Stimulated activated CD4-positive, alpha-beta T cell treated with anti-CD3 and anti-CD28 coated beads, Interleukin-2, amount 100 ng/mL, for 48 hours (primary cell): Measurements from ENCODE around the gene EPC2.
"Not testable (repeated sequence)": the region's sequence is repeated elsewhere in the genome, so short reads cannot be mapped to it uniquely, and the experiment has no call there.

Experiments
- DNase-seq, 2 donors: peaks; one replicate each; pipeline ENCODE4 v3.0.0-alpha.2; 2020

The EPC2 gene

DNA sequence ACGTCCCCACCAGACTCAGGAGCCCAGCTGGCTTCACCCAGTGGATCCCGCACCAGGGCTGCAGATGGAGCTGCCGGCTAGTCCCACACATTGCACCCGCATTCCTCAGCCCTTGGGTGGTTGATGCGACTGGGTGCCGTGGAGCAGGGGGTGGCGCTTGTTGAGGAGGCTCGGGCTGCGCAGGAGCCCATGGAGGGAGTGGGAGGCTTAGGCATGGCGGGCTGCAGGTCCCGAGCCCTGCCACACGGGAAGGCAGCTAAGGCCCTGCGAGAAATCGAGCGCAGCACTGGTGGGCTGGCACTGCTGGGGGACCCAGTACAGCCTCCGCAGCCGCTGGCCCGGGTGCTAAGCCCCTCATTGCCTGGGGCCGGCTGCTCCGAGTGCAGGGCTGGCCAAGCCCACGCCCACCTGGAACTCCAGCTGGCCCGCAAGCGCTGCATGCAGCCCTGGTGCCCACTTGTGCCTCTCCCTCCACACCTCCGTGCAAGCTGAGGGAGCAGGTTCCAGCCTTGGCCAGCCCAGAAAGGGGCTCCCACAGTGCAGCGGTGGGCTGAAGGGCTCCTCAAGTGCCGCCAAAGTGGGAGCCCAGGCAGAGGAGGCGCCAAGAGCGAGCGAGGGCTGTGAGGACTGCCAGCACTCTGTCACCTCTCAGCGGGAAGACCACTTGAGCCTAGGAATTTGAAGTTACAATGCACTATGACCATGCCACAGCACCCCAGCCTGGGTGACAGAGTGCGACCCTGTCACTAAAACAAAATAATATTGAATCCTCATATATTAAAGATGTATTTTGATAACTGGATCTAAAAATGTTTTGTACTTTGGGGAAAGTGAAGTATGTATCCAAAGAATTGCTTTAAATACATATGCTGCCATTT is 34.0 kb downstream of the EPC2 start:
- not testable (repeated sequence) for DNase-seq

DNA sequence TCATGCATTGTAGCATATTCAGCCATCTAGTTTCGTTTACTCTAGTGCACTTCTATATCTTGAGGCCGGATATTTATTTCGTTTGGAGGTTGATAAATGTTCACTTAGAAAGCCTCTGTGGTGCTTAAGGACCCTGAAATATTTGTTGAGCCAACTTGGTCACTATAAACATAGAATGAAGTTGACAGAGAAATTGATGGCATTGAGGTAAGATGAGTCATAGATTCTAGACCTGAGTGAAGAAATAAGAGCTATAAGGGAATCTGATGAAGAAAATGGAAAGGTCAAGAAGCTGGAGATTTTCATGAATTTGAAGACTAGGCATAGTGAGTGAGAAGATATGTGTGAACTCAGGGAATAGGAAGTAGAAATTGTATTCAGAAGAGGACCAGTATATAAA is 35.9 kb downstream of the EPC2 start:
- DNase-seq: no peak

- DNase-seq: no peak
These were observed 36.9 kb downstream of the EPC2 start for GRCh38 chr2:148681443-148681842.

DNA sequence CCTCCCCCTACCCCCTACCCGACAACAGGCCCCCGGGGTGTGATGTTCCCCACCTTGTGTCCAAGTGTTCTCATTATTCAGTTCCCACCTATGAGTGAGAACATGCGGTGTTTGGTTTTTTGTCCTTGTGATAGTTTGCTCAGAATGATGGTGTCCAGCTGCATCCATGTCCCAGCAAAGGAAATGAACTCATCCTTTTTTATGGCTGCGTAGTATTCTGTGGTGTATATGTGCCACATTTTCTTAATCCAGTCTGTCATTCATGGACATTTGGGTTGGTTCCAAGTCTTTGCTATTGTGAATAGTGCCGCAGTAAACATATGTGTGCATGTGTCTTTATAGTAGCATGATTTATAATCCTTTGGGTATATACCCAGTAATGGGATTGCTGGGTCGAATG is 37.3 kb downstream of the EPC2 start:
- not testable (repeated sequence) for DNase-seq

DNA sequence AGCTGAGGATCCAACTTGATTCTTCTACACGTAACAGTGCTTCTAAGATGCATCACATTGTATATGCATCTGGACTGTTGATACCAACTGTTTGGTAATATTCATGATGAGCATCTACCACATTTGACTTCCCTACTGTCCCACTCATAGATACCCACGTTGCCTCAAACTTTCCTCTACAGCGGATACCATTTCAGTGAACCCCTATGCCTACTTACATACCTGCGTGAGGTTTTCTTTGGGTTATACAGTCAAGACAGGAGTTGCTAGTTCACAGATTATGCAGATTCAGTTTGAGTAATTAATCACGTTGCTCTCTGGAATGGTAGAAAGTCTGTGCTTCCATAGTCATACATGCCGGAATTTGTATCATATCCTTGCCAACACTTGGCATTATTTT is 40.0 kb downstream of the EPC2 start:
- DNase-seq: no peak

GRCh38 chr2:148687543-148687942 is 43.0 kb downstream of the EPC2 start:
- no peak for DNase-seq

- not testable (repeated sequence) for DNase-seq
These were observed 43.5 kb downstream of the EPC2 start for GRCh38 chr2:148688011-148688410.

DNA sequence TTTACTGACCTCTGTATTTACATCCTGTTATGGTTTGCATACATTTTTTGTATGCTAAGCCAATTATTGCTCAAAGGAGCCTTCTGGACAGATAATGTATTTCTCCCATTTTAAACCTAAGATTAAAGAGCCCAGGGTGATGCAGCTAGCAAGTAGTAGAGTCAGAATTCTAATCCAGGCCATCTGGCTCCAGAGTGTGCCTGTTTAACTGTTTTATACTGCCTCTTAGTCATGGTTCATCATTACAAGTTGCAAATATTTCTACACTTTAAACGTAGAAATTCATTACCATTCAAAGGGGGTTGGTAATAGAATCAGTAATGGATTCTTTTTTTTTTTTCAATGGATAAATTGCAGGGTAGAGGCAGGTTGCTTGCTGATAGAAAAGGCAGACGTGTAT is 52.4 kb downstream of the EPC2 start:
- DNase-seq: no peak

DNA sequence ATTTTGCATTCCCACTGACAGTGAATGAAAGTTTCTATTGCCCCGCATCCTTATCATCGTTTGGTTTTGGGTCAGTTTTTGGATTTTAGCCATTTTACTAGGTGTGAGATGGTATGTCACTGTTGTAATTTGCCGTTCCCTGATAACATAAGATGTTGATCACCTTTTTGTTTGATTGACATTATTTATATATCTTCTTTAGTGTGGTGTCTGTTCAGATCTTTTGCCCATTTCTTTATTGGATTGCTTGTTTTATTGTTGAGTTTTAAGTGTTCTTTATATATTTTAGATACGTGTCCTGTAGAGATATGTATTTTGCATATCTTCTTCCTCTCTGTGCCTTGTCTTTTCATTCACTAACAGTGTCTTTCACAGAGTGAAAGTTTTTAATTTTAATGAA is 55.3 kb downstream of the EPC2 start:
- no peak for DNase-seq

- no peak for DNase-seq
These were observed 56.5 kb downstream of the EPC2 start for GRCh38 chr2:148701039-148701438.

DNA sequence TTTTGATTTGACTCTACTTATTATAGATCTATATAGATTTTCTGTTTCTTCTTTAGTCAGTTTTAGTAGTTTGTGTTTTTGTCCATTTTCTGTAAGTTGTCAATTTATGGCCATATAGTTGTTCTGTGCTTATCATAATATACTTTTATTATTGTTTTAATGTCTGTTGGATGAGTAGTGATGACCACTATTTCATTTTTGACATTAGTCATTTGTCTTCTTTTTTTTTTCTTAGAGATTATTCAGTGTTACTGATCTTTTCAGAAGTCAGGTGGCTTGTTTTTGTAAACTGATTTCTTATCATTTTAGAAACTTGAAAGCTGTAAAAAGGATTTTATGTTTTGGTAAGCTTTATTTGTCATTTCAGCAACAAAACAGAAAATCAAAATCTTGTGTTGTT is 57.3 kb downstream of the EPC2 start:
- DNase-seq: no peak

- no peak for DNase-seq
These were observed 57.9 kb downstream of the EPC2 start for GRCh38 chr2:148702475-148702874.

DNA sequence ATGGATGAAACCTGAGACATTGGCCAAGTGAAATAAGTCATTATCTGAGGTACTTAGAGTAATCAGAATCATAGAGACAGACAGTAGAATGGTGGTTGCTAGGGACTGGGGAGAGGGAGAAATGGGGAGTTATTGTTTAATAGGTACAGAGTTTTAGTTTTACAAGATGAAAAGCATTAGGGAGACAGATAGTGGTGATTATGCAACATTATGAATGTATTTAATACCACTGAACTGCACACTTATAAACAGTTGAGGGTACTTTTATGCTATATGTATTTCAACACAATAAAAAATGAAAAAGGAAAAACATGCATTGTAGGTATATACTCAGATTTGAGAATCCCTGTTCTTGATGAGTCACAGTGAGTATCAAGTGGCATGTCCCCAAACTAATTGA is 59.7 kb downstream of the EPC2 start:
- DNase-seq: no peak

DNA sequence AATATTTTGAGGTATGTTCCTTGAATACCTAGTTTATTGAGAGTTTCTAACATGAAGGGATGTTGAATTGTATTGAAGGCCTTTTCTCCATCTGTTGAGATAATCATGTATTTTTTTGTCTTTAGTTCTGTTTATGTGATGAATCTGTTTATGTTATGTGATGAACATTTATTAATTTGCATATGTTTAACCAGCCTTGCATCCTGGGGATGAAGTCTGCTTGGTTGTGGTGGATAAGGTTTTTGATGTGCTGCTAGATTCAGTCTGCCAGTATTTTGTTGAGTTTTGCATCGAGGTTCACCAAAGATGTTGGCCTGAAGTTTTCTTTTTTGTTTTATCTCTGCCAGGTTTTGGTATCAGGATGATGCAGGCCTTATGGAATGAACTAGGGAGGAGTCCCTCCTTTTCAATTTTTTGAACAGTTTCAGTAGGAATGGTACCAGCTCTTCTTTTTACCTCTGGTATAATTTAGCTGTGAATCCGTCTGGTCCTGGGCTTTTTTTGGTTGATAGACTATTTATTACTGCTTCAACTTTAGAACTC is 71.9 kb downstream of the EPC2 start:
- no peak for DNase-seq

- DNase-seq: no peak
These were observed 73.5 kb downstream of the EPC2 start for GRCh38 chr2:148718039-148718438.

DNA sequence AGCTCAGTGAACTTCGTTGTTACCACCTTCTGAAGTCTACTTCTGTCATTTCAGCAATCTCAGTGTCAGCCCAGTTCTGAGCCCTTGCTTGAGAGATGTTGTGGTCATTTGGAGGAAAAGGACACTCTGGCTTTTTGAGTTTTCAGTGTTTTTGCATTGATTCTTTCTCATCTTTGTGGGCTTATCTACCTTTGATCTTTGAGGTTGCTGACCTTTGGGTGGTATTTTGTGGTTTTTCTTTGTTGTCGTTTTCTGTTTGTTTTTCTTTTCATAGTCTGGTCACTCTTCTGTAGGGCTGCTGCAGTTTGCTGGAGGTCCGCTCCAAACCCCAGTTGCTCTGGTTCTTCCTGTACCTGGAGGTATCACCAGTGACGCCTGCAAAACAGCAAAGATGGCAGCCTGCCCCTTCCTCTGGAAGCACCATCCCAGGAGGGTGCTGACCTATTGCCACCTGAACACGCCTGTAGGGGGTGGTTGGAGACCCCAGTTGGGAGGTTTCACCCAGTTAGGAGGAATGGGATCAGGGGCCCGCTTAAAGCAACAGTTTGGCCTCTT is 74.7 kb downstream of the EPC2 start:
- DNase-seq: no peak

DNA sequence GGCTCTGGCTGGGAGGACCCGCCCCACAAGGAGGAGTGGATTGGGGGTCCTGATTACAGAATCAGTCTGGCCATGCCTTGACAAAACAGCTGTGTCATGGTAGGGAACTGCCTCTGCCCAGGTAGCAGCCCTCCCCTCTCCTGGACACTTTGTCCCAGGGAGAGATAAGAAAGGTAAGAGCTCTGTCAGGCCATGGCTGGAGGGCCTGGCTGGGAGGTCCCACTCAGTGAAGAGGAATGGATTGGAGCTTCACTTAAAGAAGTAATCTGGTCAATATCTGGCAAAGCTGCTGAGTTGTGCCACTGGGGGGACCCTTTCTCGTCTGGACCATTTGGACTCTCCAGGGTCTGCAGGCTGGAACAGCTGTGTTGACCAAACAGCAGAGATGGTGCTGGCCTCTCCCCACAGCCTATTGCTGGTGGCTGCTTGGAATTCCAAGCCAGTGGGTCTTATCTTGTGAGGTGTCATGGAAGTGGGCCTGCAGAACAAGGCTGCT is 75.4 kb downstream of the EPC2 start:
- DNase-seq: no peak

DNA sequence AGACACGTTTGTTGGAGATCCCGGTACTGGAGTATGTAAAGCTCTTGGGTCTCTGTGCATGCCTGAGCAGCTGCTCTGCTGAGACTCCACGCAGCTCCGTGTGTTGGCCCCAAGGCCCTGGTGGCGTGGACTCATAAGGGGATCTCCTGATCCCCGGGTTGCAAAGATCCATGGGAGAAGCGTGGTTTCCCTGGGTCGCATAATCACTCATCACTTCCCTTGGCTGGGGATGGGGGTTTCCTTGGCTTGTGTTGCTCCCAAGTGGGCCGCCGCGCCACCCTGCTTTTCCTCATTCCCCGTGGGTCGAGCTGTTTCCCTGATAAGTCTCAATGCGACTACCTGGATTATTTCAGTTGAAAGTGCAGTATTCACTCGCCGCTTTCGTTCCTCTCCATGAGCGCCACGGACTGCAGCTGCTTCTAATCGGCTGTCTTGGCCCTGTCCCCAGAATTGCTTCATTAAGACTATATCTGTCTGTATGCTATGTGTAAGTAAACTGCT is 76.0 kb downstream of the EPC2 start:
- DNase-seq: no peak

- no peak for DNase-seq
These were observed 77.0 kb downstream of the EPC2 start for GRCh38 chr2:148721520-148721931.

- no peak for DNase-seq
These were observed 77.6 kb downstream of the EPC2 start for GRCh38 chr2:148721991-148722777.

- DNase-seq: no peak
These were observed 81.0 kb downstream of the EPC2 start for GRCh38 chr2:148725564-148725963.

GRCh38 chr2:148726228-148726627 is 81.7 kb downstream of the EPC2 start:
- DNase-seq: no peak

- no peak for DNase-seq
These were observed 85.5 kb downstream of the EPC2 start for GRCh38 chr2:148730085-148730484.
